Endothelial cell (in vitro differentiated cells): Measurements from ENCODE around the gene SOBP. TPM values are rescaled to one million over a fixed set of nuclear protein-coding genes. Genes with fewer than 3 reads are reported as not detected.

Source experiments
- DNase-seq: peaks from one replicate; pipeline ENCODE4 v3.0.0; 2021; ENCODE audit warnings: low spot score
- H3K27ac Mint-ChIP-seq: one replicate; pipeline ENCODE4 v1.8.0; 2021; ENCODE audit warnings: mixed read lengths, inconsistent platforms; ENCODE audit not compliant: unreplicated experiment
- H3K27me3 Mint-ChIP-seq: one replicate; pipeline ENCODE4 v1.8.0; 2021; ENCODE audit warnings: mild to moderate bottlenecking, moderate library complexity, mixed read lengths, inconsistent platforms; ENCODE audit not compliant: unreplicated experiment
- H3K36me3 Mint-ChIP-seq: one replicate; pipeline ENCODE4 v1.8.0; 2021; ENCODE audit warnings: mild to moderate bottlenecking, low read depth, mixed read lengths, inconsistent platforms; ENCODE audit not compliant: unreplicated experiment
- H3K4me1 Mint-ChIP-seq: one replicate; pipeline ENCODE4 v1.8.0; 2021; ENCODE audit warnings: mild to moderate bottlenecking, mixed read lengths, inconsistent platforms; ENCODE audit not compliant: unreplicated experiment
- H3K4me3 Mint-ChIP-seq: one replicate; pipeline ENCODE4 v1.8.0; 2021; ENCODE audit warnings: mild to moderate bottlenecking, mixed read lengths, inconsistent platforms; ENCODE audit not compliant: unreplicated experiment
- H3K9me3 Mint-ChIP-seq: one replicate; pipeline ENCODE4 v1.8.0; 2021; ENCODE audit warnings: mixed read lengths, inconsistent platforms; ENCODE audit not compliant: unreplicated experiment
- CTCF ChIP-seq: fragments of 200-600 bp; sonication (generic); IDR thresholded peaks from one replicate; pipeline ENCODE4 v1.5.0; 2021; ENCODE audit warnings: antibody characterized with exemption; ENCODE audit not compliant: unreplicated experiment
- total RNA-seq: library from RNA; stranded (reverse); fragmentation: NEBNext Ultra II Directional; extraction: Animal tissue kit (Norgen Biotek cat#: 25700); gene quantifications from one replicate; pipeline ENCODE4 v1.2.1, GENCODE V29; 2021; ENCODE audit not compliant: unreplicated experiment

SOBP gene
- total RNA-seq, 1 donor from 2014 or later, result 1.5 TPM

GRCh38 chr6:107443608-107444267 lies 46.2 kb upstream of the SOBP start:
- no peaks in the 10 kb centered on the region for H3K27me3 Mint-ChIP-seq
- H3K9me3 Mint-ChIP-seq, result peaks cover 14% of the 10 kb centered on the region
- H3K36me3 Mint-ChIP-seq, result peaks cover 15% of the 10 kb centered on the region
- H3K4me3 Mint-ChIP-seq, result no peak overlapping the region
- DNase-seq, result no peak
- no peak overlapping the region for H3K27ac Mint-ChIP-seq
- no peaks in the 10 kb centered on the region for H3K4me1 Mint-ChIP-seq
- TF ChIP-seq CTCF, result no peak

GRCh38 chr6:107444277-107444676 lies 45.6 kb upstream of the SOBP start:
- H3K27me3 Mint-ChIP-seq, result peaks cover 2% of the 10 kb centered on the region
- H3K9me3 Mint-ChIP-seq, result peaks cover 19% of the 10 kb centered on the region
- no peaks in the 10 kb centered on the region for H3K4me1 Mint-ChIP-seq
- H3K27ac Mint-ChIP-seq, result no peak overlapping the region
- DNase-seq, result no peak
- peaks cover 21% of the 10 kb centered on the region for H3K36me3 Mint-ChIP-seq
- H3K4me3 Mint-ChIP-seq, result no peak overlapping the region
- TF ChIP-seq CTCF, result no peak

- no peak for TF ChIP-seq CTCF
- Mint-ChIP-seq H3K9me3 (peaks cover 22% of the 10 kb centered on the region), H3K27me3 (peaks cover 2% of the 10 kb centered on the region), H3K4me3 (peak overlapping the region; percentile 20), H3K36me3 (peaks cover 35% of the 10 kb centered on the region), H3K27ac (no peak overlapping the region), H3K4me1 (no peaks in the 10 kb centered on the region)
- DNase-seq, result no peak
Observed at GRCh38 chr6:107447663-107448216, 42.2 kb upstream of the SOBP start.

GRCh38 chr6:107448776-107449175 lies 41.1 kb upstream of the SOBP start:
- Mint-ChIP-seq H3K9me3 (peaks cover 22% of the 10 kb centered on the region), H3K4me1 (no peaks in the 10 kb centered on the region), H3K36me3 (peaks cover 35% of the 10 kb centered on the region), H3K4me3 (peak overlapping the region; percentile 6), H3K27ac (peak overlapping the region; percentile 16), H3K27me3 (peaks cover 2% of the 10 kb centered on the region)
- no peak for DNase-seq
- no peak for TF ChIP-seq CTCF

GRCh38 chr6:107458672-107459282 lies 31.1 kb upstream of the SOBP start:
- Mint-ChIP-seq H3K4me3 (peak overlapping the region; percentile 97), H3K9me3 (no peaks in the 10 kb centered on the region), H3K4me1 (peaks cover 8% of the 10 kb centered on the region), H3K27me3 (peaks cover 2% of the 10 kb centered on the region), H3K27ac (peak overlapping the region; percentile 32), H3K36me3 (peaks cover 3% of the 10 kb centered on the region)
- no peak for DNase-seq
- TF ChIP-seq CTCF, result no peak
